ENCODE data around the gene BGLAP.

DNA sequence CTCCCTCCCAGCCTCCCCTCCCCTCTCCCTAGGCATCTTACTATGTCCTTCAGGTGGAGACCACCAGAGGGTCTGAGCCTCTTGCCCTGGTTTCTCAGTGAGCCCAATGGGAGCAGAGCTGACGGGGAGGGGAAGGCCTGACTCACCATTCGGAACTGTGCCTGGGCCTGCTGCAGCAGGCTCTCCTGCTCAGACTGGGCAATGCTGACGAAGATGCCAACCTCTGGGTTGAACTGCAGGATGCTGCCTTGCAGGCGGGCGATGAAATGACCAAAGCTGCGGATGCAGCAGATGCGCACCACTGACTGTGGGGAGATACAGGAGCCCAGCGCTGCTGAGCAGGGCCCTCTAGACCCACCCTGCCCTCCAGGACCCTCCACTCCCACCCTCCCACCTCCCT lies 16.9 kb downstream of the BGLAP start:
- no peak for TF ChIP-seq POLR2A (IDR thresholded peaks at IDR 0.05)
- TF ChIP-seq, protein P1, sequence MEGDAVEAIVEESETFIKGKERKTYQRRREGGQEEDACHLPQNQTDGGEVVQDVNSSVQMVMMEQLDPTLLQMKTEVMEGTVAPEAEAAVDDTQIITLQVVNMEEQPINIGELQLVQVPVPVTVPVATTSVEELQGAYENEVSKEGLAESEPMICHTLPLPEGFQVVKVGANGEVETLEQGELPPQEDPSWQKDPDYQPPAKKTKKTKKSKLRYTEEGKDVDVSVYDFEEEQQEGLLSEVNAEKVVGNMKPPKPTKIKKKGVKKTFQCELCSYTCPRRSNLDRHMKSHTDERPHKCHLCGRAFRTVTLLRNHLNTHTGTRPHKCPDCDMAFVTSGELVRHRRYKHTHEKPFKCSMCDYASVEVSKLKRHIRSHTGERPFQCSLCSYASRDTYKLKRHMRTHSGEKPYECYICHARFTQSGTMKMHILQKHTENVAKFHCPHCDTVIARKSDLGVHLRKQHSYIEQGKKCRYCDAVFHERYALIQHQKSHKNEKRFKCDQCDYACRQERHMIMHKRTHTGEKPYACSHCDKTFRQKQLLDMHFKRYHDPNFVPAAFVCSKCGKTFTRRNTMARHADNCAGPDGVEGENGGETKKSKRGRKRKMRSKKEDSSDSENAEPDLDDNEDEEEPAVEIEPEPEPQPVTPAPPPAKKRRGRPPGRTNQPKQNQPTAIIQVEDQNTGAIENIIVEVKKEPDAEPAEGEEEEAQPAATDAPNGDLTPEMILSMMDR (IDR thresholded peaks at IDR 0.05), result no peak
- no peak for TF ChIP-seq EP300 (IDR thresholded peaks at IDR 0.05)
